GM19035 (cell line): Measurements from ENCODE around the gene ZFP57.

Experiments used
- ATAC-seq: cut with Tn5 transposase; IDR thresholded peaks from one replicate; pipeline ENCODE4 v1.9.1; 2021; ENCODE audit not compliant: unreplicated experiment

Gene ZFP57

GRCh38 chr6:29680904-29681303 is at the start of gene ZFP57:
Gene ZFP57 (minus strand): TSS chr6:29681152. CDS start chr6:29677003, 4,149 bp downstream.
- ATAC-seq: no peak

- ATAC-seq: no peak
These were observed 49.7 kb upstream of the ZFP57 start for GRCh38 chr6:29730575-29731126.

- no peak for ATAC-seq
These were observed 48.9 kb upstream of the ZFP57 start for GRCh38 chr6:29729774-29730328.

- no peak for ATAC-seq
These were observed 47.9 kb upstream of the ZFP57 start for GRCh38 chr6:29728875-29729270.

- no peak for ATAC-seq
These were observed 47.4 kb upstream of the ZFP57 start for GRCh38 chr6:29728173-29728874.

GRCh38 chr6:29727637-29728036 is 46.7 kb upstream of the ZFP57 start:
- ATAC-seq: no peak

GRCh38 chr6:29726571-29727194 is 45.7 kb upstream of the ZFP57 start:
- no peak for ATAC-seq

- ATAC-seq: no peak
These were observed 45.0 kb upstream of the ZFP57 start for GRCh38 chr6:29726001-29726400.

- ATAC-seq: no peak
These were observed 44.3 kb upstream of the ZFP57 start for GRCh38 chr6:29724937-29725869.

GRCh38 chr6:29723666-29724588 is 43.0 kb upstream of the ZFP57 start:
- peak; percentile 43 for ATAC-seq

- ATAC-seq: peak; percentile 80
These were observed 42.3 kb upstream of the ZFP57 start, which contains the start of gene HLA-F for GRCh38 chr6:29723262-29723665. Gene HLA-F (plus strand): TSS chr6:29723434. CDS start chr6:29723464, 30 bp downstream.

GRCh38 chr6:29720863-29721262 is 39.9 kb upstream of the ZFP57 start:
- ATAC-seq: no peak

GRCh38 chr6:29710281-29710941 is 29.5 kb upstream of the ZFP57 start:
- no peak for ATAC-seq

- no peak for ATAC-seq
These were observed 28.2 kb upstream of the ZFP57 start for GRCh38 chr6:29709188-29709587.

- no peak for ATAC-seq
These were observed 27.7 kb upstream of the ZFP57 start for GRCh38 chr6:29708432-29709179.

GRCh38 chr6:29705389-29706231 is 24.7 kb upstream of the ZFP57 start:
- no peak for ATAC-seq

GRCh38 chr6:29702519-29703103 is 21.7 kb upstream of the ZFP57 start:
- ATAC-seq: no peak
